HL-60 (cell line): ENCODE measurements around the gene TBCE.

Source experiments
- GABPA ChIP-seq: IDR thresholded peaks from 2 replicates; pipeline ENCODE4 v1.6.1; 2012; ENCODE audit warnings: low read depth
- POLR2AphosphoS5 ChIP-seq: IDR thresholded peaks from 2 replicates; pipeline ENCODE4 v1.6.1; 2012; ENCODE audit warnings: low read depth
- TF ChIP-seq, protein P1 (sequence below): IDR thresholded peaks from 2 replicates; pipeline ENCODE4 v1.6.1; 2012; ENCODE audit warnings: low read depth; ENCODE audit not compliant: insufficient replicate concordance
- TF ChIP-seq, protein P2 (sequence below): IDR thresholded peaks from one replicate; pipeline ENCODE4 v1.5.1; 2011; ENCODE audit warnings: low read length, control low read depth, inconsistent platforms; ENCODE audit not compliant: insufficient read depth

DNA sequence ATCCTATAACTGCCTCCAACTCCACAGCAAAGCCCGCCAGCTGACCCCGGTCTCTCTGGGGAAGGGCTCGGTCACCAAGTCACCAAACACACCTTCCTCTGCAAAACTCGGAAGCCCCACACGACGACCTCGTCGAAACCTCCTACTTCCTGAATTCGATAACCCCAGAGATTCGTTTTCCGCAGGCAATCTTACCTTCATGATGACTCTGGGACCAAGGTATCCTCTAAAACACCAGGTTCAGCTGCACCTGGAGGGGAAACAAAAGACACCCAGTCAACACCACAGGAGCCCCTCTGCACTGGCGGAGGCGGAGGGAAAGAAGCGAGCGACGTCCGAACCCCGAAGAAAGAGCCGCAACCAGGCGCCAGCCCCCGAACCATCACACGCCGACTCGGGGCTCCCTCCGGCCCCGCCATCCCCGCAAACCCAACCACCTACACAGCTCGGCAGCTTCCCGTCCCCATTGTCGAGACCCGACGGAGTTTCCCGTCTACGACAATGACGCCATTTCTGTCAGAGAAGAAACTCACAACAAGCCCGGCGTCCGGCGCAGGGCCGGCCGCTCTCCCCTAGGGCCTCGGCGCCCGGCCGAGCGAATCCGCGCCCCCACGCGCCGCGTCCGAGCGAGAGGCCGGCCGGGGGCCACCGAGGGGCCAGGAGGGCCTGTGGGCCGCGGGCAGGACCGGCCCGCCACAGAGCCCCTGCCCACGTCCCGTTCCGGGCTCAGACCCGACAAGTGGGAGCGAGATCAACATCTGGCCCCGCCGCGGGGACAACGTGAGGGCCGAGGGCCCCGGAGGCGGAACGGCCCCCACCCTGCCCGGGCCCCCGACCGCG lies 40.3 kb upstream of the TBCE start:
- TF ChIP-seq, protein P1, sequence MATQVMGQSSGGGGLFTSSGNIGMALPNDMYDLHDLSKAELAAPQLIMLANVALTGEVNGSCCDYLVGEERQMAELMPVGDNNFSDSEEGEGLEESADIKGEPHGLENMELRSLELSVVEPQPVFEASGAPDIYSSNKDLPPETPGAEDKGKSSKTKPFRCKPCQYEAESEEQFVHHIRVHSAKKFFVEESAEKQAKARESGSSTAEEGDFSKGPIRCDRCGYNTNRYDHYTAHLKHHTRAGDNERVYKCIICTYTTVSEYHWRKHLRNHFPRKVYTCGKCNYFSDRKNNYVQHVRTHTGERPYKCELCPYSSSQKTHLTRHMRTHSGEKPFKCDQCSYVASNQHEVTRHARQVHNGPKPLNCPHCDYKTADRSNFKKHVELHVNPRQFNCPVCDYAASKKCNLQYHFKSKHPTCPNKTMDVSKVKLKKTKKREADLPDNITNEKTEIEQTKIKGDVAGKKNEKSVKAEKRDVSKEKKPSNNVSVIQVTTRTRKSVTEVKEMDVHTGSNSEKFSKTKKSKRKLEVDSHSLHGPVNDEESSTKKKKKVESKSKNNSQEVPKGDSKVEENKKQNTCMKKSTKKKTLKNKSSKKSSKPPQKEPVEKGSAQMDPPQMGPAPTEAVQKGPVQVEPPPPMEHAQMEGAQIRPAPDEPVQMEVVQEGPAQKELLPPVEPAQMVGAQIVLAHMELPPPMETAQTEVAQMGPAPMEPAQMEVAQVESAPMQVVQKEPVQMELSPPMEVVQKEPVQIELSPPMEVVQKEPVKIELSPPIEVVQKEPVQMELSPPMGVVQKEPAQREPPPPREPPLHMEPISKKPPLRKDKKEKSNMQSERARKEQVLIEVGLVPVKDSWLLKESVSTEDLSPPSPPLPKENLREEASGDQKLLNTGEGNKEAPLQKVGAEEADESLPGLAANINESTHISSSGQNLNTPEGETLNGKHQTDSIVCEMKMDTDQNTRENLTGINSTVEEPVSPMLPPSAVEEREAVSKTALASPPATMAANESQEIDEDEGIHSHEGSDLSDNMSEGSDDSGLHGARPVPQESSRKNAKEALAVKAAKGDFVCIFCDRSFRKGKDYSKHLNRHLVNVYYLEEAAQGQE: no peak
- TF ChIP-seq, protein P2, sequence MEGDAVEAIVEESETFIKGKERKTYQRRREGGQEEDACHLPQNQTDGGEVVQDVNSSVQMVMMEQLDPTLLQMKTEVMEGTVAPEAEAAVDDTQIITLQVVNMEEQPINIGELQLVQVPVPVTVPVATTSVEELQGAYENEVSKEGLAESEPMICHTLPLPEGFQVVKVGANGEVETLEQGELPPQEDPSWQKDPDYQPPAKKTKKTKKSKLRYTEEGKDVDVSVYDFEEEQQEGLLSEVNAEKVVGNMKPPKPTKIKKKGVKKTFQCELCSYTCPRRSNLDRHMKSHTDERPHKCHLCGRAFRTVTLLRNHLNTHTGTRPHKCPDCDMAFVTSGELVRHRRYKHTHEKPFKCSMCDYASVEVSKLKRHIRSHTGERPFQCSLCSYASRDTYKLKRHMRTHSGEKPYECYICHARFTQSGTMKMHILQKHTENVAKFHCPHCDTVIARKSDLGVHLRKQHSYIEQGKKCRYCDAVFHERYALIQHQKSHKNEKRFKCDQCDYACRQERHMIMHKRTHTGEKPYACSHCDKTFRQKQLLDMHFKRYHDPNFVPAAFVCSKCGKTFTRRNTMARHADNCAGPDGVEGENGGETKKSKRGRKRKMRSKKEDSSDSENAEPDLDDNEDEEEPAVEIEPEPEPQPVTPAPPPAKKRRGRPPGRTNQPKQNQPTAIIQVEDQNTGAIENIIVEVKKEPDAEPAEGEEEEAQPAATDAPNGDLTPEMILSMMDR: no peak
- TF ChIP-seq POLR2AphosphoS5 (no peak), GABPA (no peak)
